GM19328 (cell line): Measurements from ENCODE around the gene ASMTL.
A peak's percentile ranks its signal among the peaks of the same experiment; 100 is the strongest.
"Not testable (repeated sequence)": the region's sequence is repeated elsewhere in the genome, so short reads cannot be mapped to it uniquely, and the experiment has no call there.

ENCODE experiments used
- ATAC-seq: cut with Tn5 transposase; IDR thresholded peaks from one replicate; pipeline ENCODE4 v1.9.1; 2021; ENCODE audit warnings: mild to moderate bottlenecking, moderate library complexity; ENCODE audit not compliant: unreplicated experiment

Gene ASMTL

GRCh38 chrX:1416327-1416784 is 36.4 kb downstream of the ASMTL start:
- ATAC-seq = no peak

GRCh38 chrX:1412551-1413161 is 40.1 kb downstream of the ASMTL start:
- no peak for ATAC-seq

- no peak for ATAC-seq
Measured at GRCh38 chrX:1411326-1411725, 41.4 kb downstream of the ASMTL start.

GRCh38 chrX:1407035-1407434 is 45.7 kb downstream of the ASMTL start:
- no peak for ATAC-seq

GRCh38 chrX:1405769-1406168 is 46.9 kb downstream of the ASMTL start:
- not testable (repeated sequence) for ATAC-seq

GRCh38 chrX:1403867-1404266 is 48.8 kb downstream of the ASMTL start:
- not testable (repeated sequence) for ATAC-seq

GRCh38 chrX:1403228-1403627 is 49.5 kb downstream of the ASMTL start:
- ATAC-seq = no peak

GRCh38 chrX:1401611-1402430 is 50.9 kb downstream of the ASMTL start:
- ATAC-seq = no peak

- ATAC-seq = no peak
Measured at GRCh38 chrX:1400742-1401471, 51.8 kb downstream of the ASMTL start.

GRCh38 chrX:1400049-1400448 is 52.7 kb downstream of the ASMTL start:
- no peak for ATAC-seq

GRCh38 chrX:1398431-1399340 is 54.0 kb downstream of the ASMTL start:
- no peak for ATAC-seq

- ATAC-seq = no peak
Measured at GRCh38 chrX:1397441-1398270, 55.1 kb downstream of the ASMTL start.

- ATAC-seq = no peak
Measured at GRCh38 chrX:1397001-1397400, 55.7 kb downstream of the ASMTL start.

GRCh38 chrX:1395646-1396216 is 57.0 kb downstream of the ASMTL start:
- ATAC-seq = no peak

- no peak for ATAC-seq
Measured at GRCh38 chrX:1394731-1395501, 57.8 kb downstream of the ASMTL start.

- ATAC-seq = no peak
Measured at GRCh38 chrX:1393871-1394615, 58.7 kb downstream of the ASMTL start.

- peak; percentile 15 for ATAC-seq
Measured at GRCh38 chrX:1392376-1393068, 60.2 kb downstream of the ASMTL start.
